ENCODE data around the gene IFNE.
"Not testable (repeated sequence)": the region's sequence is repeated elsewhere in the genome, so short reads cannot be mapped to it uniquely, and the experiment has no call there.

Gene IFNE

GRCh38 chr9:21481470-21482056 is 550 bp downstream of the IFNE start:
- ATAC-seq = no peak

- ATAC-seq = no peak
These were observed 2.9 kb downstream of the IFNE start for GRCh38 chr9:21479152-21479702.

DNA sequence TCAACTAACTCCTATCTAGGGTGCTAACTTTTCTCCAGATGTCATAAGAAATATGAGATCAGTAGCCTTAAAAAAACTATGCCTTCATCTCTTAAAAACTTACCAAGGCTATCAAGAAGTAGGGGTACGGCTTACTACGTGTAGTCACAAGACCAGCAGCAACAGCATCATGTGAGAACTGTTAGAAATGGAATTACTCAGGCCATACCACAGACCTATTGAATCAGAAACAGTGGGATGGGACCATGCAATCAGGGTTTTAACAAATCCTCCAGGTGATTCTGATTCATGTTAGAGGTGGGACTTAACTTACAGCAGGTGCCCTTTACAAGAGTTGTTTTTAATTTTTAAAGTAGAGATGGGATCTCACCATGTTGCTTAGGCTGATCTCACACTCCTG is 4.6 kb downstream of the IFNE start:
- ATAC-seq = no peak

DNA sequence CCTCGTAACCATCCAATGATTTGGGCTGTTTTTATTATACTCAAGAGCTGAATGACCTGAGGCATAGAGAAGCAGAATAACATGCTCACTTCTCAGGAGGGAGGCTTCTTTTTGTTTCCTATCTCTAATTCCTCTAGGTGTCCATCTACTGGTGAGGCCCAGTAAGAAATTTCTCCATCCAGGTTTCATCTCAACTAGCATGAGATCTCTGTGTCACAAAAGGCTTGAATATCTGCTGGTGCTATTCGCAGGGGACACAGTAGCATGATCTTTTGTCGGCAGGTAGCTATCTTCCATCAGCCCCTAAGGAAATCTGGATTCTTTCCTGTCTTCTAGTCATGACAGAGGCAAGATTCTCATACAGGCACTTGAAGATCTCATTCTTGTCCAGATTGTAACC is 8.9 kb downstream of the IFNE start:
- ATAC-seq = no peak

DNA sequence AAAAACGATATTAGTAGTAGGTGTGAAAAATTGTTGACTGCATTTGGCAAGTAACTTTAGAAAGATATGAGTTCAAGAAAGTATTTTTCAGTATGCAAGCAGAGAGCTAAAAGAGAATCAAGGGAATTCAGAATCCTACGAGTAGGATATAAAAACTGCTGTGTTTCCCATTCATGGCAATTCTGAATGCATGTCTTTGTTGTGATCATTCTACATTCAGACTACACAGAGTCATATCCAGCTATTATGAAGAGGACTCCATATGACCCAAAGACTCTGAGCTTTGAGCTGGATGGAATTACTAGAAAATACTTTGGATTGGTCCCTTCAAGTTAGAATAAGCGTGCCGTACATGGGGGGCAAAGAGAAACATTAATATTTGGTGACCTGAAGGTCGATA is 12.0 kb downstream of the IFNE start:
- ATAC-seq = no peak

- ATAC-seq = no peak
These were observed 16.1 kb downstream of the IFNE start for GRCh38 chr9:21465859-21466518.

GRCh38 chr9:21465138-21465537 is 17.0 kb downstream of the IFNE start:
- ATAC-seq = no peak

GRCh38 chr9:21461377-21461776 is 20.7 kb downstream of the IFNE start:
- no peak for ATAC-seq

- ATAC-seq = no peak
These were observed 26.8 kb downstream of the IFNE start for GRCh38 chr9:21455320-21455719.

GRCh38 chr9:21454149-21454548 is 28.0 kb downstream of the IFNE start:
- no peak for ATAC-seq

- no peak for ATAC-seq
These were observed 29.4 kb downstream of the IFNE start for GRCh38 chr9:21452681-21453080.

- no peak for ATAC-seq
These were observed 31.2 kb downstream of the IFNE start for GRCh38 chr9:21450733-21451394.

DNA sequence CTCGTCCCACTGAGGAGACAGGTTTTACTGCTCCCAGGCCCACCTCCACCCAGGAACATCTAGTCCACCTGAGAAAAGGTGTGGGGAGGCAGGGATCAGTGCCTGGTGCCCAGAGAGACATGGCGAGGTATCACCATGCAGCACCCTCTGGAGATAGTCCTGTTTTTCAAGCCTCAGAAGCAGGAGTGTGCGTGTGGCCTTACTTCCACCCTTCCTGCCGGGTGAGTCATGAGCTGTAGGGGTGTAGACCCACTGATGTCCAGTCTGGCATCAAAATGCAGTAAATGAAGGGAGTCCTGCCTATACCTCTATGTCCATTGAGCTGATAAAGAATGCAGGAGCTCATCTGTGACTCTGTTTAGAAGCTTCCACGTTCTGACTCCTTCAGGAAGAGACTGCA is 32.8 kb downstream of the IFNE start:
- ATAC-seq = not testable (repeated sequence)

DNA sequence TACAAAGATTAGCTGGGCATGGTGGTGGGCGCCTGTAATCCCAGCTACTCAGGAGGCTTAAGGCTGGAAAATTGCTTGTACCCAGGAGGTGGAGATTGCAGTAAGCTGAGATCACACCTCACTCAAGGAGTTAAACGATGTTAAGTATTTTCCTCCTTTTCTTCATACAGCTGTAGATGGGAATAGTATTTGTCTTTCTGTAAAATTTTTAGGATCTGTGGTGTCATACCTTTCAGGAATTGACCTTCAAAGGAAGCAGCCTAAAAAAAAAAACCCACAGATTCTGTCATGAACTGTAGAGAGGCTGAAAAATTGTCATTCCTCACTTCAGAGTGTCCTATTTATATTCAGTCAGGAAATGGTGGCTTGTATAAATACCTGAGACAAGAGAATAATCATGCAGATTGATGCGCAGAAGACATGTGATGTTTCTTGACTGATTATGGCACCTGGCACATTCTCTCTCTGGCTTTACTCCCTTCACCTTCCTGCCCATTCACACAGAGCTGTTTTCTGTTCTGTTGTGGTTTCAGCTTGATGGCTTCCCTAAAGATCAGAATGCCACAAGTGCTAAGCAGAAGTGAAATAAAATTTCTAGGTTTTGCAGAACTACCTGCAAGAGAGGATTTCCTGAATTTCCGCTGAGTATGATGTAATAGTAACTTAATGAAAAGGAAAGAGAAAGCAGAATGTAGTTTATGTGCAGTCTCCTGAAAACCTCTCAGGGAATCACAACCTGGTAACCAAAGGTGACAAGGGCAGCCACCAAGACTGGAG is 38.1 kb downstream of the IFNE start:
- peak; percentile 38 to 58 for ATAC-seq

GRCh38 chr9:21440139-21440538 is 42.0 kb downstream of the IFNE start, which contains the start of gene IFNA1:
IFNA1 (plus strand) TSS chr9:21440439; CDS start chr9:21440508, 69 bp downstream.
- no peak for ATAC-seq

- not testable (repeated sequence) for ATAC-seq
These were observed 47.1 kb downstream of the IFNE start for GRCh38 chr9:21435015-21435383.

GRCh38 chr9:21434202-21435014 is 47.7 kb downstream of the IFNE start:
- no peak for ATAC-seq

GRCh38 chr9:21432672-21433425 is 49.3 kb downstream of the IFNE start:
- no peak for ATAC-seq
